Hepatocyte (in vitro differentiated cells): Measurements from ENCODE around the gene PDIA5. TPM values are rescaled to one million over a fixed set of nuclear protein-coding genes. Genes with fewer than 3 reads are reported as not detected.
"Not testable (repeated sequence)": the region's sequence is repeated elsewhere in the genome, so short reads cannot be mapped to it uniquely, and the experiment has no call there.

Experiments
- DNase-seq: peaks from one replicate; pipeline ENCODE4 v3.0.0-alpha.2; 2016; ENCODE audit warnings: low spot score
- H2AFZ ChIP-seq: fragments of 200-600 bp; sonication (generic); 2 replicates; pipeline ENCODE4 v1.6.0; 2016; ENCODE audit warnings: antibody characterized with exemption, mild to moderate bottlenecking
- H3K27ac ChIP-seq: fragments of 200-600 bp; sonication (generic); 2 replicates; pipeline ENCODE4 v1.5.1; 2016; ENCODE audit warnings: mild to moderate bottlenecking
- H3K27me3 ChIP-seq: fragments of 200-600 bp; sonication (generic); 2 replicates; pipeline ENCODE4 v1.6.1; 2016
- H3K36me3 ChIP-seq: fragments of 200-600 bp; sonication (generic); replicated peaks from 2 replicates; pipeline ENCODE4 v1.5.1; 2016; ENCODE audit warnings: low read depth; ENCODE audit not compliant: insufficient read depth
- H3K4me1 ChIP-seq: fragments of 200-600 bp; sonication (generic); 2 replicates; pipeline ENCODE4 v1.5.1; 2016; ENCODE audit warnings: mild to moderate bottlenecking, moderate library complexity; ENCODE audit not compliant: insufficient read depth
- H3K4me2 ChIP-seq: fragments of 200-600 bp; sonication (generic); 2 replicates; pipeline ENCODE4 v1.6.0; 2016
- H3K4me3 ChIP-seq: fragments of 200-600 bp; sonication (generic); 2 replicates; pipeline ENCODE4 v1.5.1; 2016; ENCODE audit warnings: mild to moderate bottlenecking
- H3K79me2 ChIP-seq: fragments of 200-600 bp; sonication (generic); 2 replicates; pipeline ENCODE4 v1.6.0; 2017; ENCODE audit warnings: mild to moderate bottlenecking
- H3K9me2 ChIP-seq: fragments of 200-600 bp; sonication (generic); replicated peaks from 2 replicates; pipeline ENCODE4 v1.6.0; 2017; ENCODE audit warnings: mild to moderate bottlenecking; ENCODE audit not compliant: insufficient read depth
- H3K9me3 ChIP-seq: fragments of 200-600 bp; sonication (generic); 2 replicates; pipeline ENCODE4 v1.5.1; 2016; ENCODE audit warnings: low read depth, mild to moderate bottlenecking
- H4K20me1 ChIP-seq: fragments of 200-600 bp; sonication (generic); 2 replicates; pipeline ENCODE4 v1.6.0; 2016; ENCODE audit warnings: mild to moderate bottlenecking; ENCODE audit not compliant: insufficient read depth, poor library complexity, severe bottlenecking
- EZH2 ChIP-seq: fragments of 200-600 bp; sonication (generic); IDR thresholded peaks from 2 replicates; pipeline ENCODE4 v1.6.1; 2016; ENCODE audit warnings: antibody characterized with exemption, mild to moderate bottlenecking, borderline replicate concordance
- EZH2phosphoT487 ChIP-seq: fragments of 200-600 bp; sonication (generic); IDR thresholded peaks from one replicate; pipeline ENCODE4 v1.6.1; 2018; ENCODE audit warnings: antibody characterized with exemption, mild to moderate bottlenecking, low read depth, moderate library complexity; ENCODE audit not compliant: unreplicated experiment, severe bottlenecking
- WGBS: methylation state at CpG from one replicate; pipeline ENCODE4 v1.1.6; 2016; ENCODE audit warnings: low lambda C conversion rate; ENCODE audit errors: missing lambda C conversion rate; 5-methylcytosine and 5-hydroxymethylcytosine counted together
- polyA plus RNA-seq: library from polyadenylated mRNA; unstranded; fragments of >200 nt; fragmentation: Nextera tagmentation; extraction: Ambion mirVana; gene quantifications from 2 replicates; pipeline ENCODE4 v1.2.1, GENCODE V29; 2016
- total RNA-seq: library from RNA; depleted of rRNA; stranded (reverse); fragments of >200 nt; gene quantifications from 2 replicates; pipeline ENCODE4 v1.2.3, GENCODE V29; 2014
- TF ChIP-seq, protein P1 (sequence below): fragments of 200-600 bp; sonication (generic); IDR thresholded peaks from 2 replicates; pipeline ENCODE4 v1.5.1; 2016; ENCODE audit warnings: antibody characterized with exemption, mild to moderate bottlenecking; ENCODE audit not compliant: poor library complexity

PDIA5 gene
- total and polyA plus RNA-seq, 2 experiments from 2014 or later, result 71.8 to 97.3 TPM

DNA sequence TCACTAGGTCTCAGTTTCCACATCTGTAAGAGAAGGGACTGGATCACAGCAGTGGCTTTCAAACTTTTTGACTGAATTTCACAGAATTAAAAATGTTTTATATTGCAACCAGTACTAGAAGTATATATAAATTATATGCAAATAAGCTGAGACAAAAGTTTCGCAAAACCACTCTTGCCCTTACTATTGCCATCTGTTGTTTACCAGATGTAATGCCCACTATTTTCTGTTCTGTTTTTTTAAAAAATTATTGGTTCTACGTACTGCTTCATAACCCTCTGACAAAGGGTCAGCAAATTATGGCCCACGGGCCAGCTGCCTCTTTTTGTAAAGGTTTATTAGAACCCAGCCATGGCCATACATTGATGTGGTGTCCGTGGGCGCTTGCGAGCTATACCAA, 44.8 kb downstream of the PDIA5 start:
- H4K20me1 ChIP-seq, result no peaks in the 10 kb centered on the region
- DNase-seq, result no peak
- H3K9me2 ChIP-seq, result no peaks in the 10 kb centered on the region
- over 99% methylated on average over 6 of the region's 6 CpGs for WGBS
- H3K4me2 ChIP-seq, result no peak overlapping the region
- H3K79me2 ChIP-seq, result no peaks in the 10 kb centered on the region
- no peaks in the 10 kb centered on the region for H3K9me3 ChIP-seq
- no peaks in the 10 kb centered on the region for H3K36me3 ChIP-seq
- no peaks in the 10 kb centered on the region for H3K4me1 ChIP-seq
- H2AFZ ChIP-seq, result no peak overlapping the region
- no peak overlapping the region for H3K4me3 ChIP-seq
- H3K27ac ChIP-seq, result no peak overlapping the region
- H3K27me3 ChIP-seq, result no peaks in the 10 kb centered on the region
- TF ChIP-seq, protein P1, sequence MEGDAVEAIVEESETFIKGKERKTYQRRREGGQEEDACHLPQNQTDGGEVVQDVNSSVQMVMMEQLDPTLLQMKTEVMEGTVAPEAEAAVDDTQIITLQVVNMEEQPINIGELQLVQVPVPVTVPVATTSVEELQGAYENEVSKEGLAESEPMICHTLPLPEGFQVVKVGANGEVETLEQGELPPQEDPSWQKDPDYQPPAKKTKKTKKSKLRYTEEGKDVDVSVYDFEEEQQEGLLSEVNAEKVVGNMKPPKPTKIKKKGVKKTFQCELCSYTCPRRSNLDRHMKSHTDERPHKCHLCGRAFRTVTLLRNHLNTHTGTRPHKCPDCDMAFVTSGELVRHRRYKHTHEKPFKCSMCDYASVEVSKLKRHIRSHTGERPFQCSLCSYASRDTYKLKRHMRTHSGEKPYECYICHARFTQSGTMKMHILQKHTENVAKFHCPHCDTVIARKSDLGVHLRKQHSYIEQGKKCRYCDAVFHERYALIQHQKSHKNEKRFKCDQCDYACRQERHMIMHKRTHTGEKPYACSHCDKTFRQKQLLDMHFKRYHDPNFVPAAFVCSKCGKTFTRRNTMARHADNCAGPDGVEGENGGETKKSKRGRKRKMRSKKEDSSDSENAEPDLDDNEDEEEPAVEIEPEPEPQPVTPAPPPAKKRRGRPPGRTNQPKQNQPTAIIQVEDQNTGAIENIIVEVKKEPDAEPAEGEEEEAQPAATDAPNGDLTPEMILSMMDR, result no peak
- TF ChIP-seq EZH2 (no peak), EZH2phosphoT487 (no peak)

GRCh38 chr3:123112232-123112631, 45.4 kb downstream of the PDIA5 start:
- no peaks in the 10 kb centered on the region for H3K9me2 ChIP-seq
- H3K4me1 ChIP-seq, result no peaks in the 10 kb centered on the region
- no peaks in the 10 kb centered on the region for H4K20me1 ChIP-seq
- H3K9me3 ChIP-seq, result no peaks in the 10 kb centered on the region
- H3K4me2 ChIP-seq, result no peak overlapping the region
- H3K36me3 ChIP-seq, result no peaks in the 10 kb centered on the region
- WGBS, result 95% methylated on average over 5 of the region's 5 CpGs
- H2AFZ ChIP-seq, result no peak overlapping the region
- H3K4me3 ChIP-seq, result no peak overlapping the region
- no peak overlapping the region for H3K27ac ChIP-seq
- no peak for DNase-seq
- no peaks in the 10 kb centered on the region for H3K27me3 ChIP-seq
- H3K79me2 ChIP-seq, result no peaks in the 10 kb centered on the region
- TF ChIP-seq, protein P1, result no peak
- TF ChIP-seq EZH2 (no peak), EZH2phosphoT487 (no peak)

- 94% methylated on average over 7 of the region's 7 CpGs for WGBS
These were observed 45.8 kb downstream of the PDIA5 start for GRCh38 chr3:123112656-123113055.

DNA sequence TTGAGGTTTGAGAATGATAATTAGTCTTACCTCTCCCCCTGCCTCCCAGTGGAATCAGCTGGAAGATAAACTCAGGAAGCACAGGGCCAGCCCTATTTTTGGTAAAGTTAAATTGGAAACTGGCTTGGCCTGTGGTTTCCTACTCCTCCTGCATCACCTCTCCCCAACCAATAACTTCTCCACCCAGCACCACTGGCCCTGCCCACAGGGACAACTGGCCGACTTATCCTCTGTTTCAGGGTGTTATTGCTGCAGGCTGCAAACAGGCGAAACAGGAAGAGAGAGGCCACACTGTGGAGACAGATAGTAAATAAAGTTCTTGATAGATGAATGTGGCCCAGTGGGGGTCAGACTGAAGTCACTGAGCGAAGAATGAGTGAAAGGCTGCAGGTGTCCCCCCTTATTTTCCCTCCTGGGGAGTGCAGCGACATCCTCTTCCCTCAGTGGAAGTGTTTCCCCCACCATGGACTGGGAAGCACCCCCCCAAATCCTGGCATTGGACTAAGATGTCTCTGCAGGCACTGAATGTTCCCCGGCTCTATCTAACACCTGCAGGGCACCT, 47.1 kb downstream of the PDIA5 start:
- no peak overlapping the region for H3K4me3 ChIP-seq
- no peak overlapping the region for H2AFZ ChIP-seq
- no peaks in the 10 kb centered on the region for H3K4me1 ChIP-seq
- H3K27me3 ChIP-seq, result no peaks in the 10 kb centered on the region
- no peak overlapping the region for H3K4me2 ChIP-seq
- H3K9me2 ChIP-seq, result no peaks in the 10 kb centered on the region
- no peaks in the 10 kb centered on the region for H3K9me3 ChIP-seq
- WGBS, result 70% methylated on average over 5 of the region's 5 CpGs
- no peaks in the 10 kb centered on the region for H3K79me2 ChIP-seq
- H3K27ac ChIP-seq, result no peak overlapping the region
- TF ChIP-seq, protein P1, result no peak
- TF ChIP-seq EZH2phosphoT487, result no peak
- TF ChIP-seq EZH2, result no peak
- H4K20me1 ChIP-seq, result no peaks in the 10 kb centered on the region
- H3K36me3 ChIP-seq, result no peaks in the 10 kb centered on the region
- no peak for DNase-seq

More at GRCh38 chr3:123112656-123113055, 45.8 kb downstream of the PDIA5 start:
- not testable (repeated sequence) for H3K27ac ChIP-seq, H4K20me1 ChIP-seq, H3K27me3 ChIP-seq, H3K9me2 ChIP-seq, DNase-seq, H3K4me3 ChIP-seq, H3K36me3 ChIP-seq, H2AFZ ChIP-seq, H3K4me2 ChIP-seq, H3K4me1 ChIP-seq, H3K79me2 ChIP-seq, H3K9me3 ChIP-seq
